SH-SY5Y (cell line): ENCODE data around the gene ITFG2.

Experiments used
- GATA2 ChIP-seq: IDR thresholded peaks from 2 replicates; pipeline ENCODE4 v1.6.1; 2011; ENCODE audit warnings: mild to moderate bottlenecking, low read depth, low read length
- GATA3 ChIP-seq: IDR thresholded peaks from 2 replicates; pipeline ENCODE4 v1.6.1; 2011; ENCODE audit warnings: low read depth, mild to moderate bottlenecking, low read length, moderate library complexity

DNA sequence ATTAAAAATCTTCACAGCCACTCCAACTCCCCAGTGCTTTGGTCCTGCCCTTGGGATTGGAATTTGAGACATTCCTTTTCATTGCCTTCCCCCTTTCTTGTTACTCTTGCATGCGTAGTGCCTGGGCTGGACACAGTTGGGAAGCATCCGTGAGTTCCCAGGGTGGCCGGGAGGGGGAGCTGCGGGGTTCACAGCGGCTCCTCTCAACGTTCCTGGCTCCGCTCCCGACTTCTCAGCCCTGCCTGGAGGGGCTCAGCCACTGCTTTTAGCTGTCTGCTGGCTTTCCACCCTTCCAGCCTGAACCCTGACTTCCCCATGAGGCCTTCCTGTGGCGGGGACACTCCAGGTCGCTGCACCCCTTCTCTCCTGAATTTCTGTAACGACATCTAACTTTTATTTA lies 41.2 kb downstream of the ITFG2 start:
- no peak for TF ChIP-seq GATA3
- no peak for TF ChIP-seq GATA2
